Epithelial cell of esophagus (primary cell): ENCODE results near the gene CCND3.

ENCODE experiments used
- DNase-seq: peaks from one replicate; pipeline ENCODE4 v3.0.0; 2010; ENCODE audit warnings: low read depth
- H3K4me3 ChIP-seq: 2 replicates; pipeline ENCODE4 v1.5.1; 2011; ENCODE audit warnings: mild to moderate bottlenecking, low read length, control low read depth
- CTCF ChIP-seq: IDR thresholded peaks from 2 replicates; pipeline ENCODE4 v1.5.1; 2011; ENCODE audit warnings: low read depth, mild to moderate bottlenecking, low read length, control low read depth, inconsistent platforms; ENCODE audit not compliant: insufficient read depth; ENCODE audit errors: missing control alignments

CCND3 gene

GRCh38 chr6:41963371-41963770 is 21.8 kb upstream of the CCND3 start:
- DNase-seq, result no peak
- TF ChIP-seq CTCF, result no peak
- no peak overlapping the region for H3K4me3 ChIP-seq

GRCh38 chr6:41960028-41960427 is 18.4 kb upstream of the CCND3 start:
- no peak overlapping the region for H3K4me3 ChIP-seq
- no peak for TF ChIP-seq CTCF
- no peak for DNase-seq

- DNase-seq, result no peak
- TF ChIP-seq CTCF, result no peak
- H3K4me3 ChIP-seq, result no peak overlapping the region
Measured at GRCh38 chr6:41958022-41958856, 16.6 kb upstream of the CCND3 start.

GRCh38 chr6:41957117-41957516 is 15.5 kb upstream of the CCND3 start:
- DNase-seq, result no peak
- no peak overlapping the region for H3K4me3 ChIP-seq
- no peak for TF ChIP-seq CTCF

GRCh38 chr6:41955412-41955811 is 13.8 kb upstream of the CCND3 start:
- no peak for TF ChIP-seq CTCF

GRCh38 chr6:41954668-41955067 is 13.1 kb upstream of the CCND3 start:
- TF ChIP-seq CTCF, result no peak
- H3K4me3 ChIP-seq, result no peak overlapping the region
- DNase-seq, result no peak

More at GRCh38 chr6:41955412-41955811, 13.8 kb upstream of the CCND3 start:
- H3K4me3 ChIP-seq, result no peak overlapping the region
- no peak for DNase-seq
